HFF-Myc (cell line): ENCODE data around the gene OGFRL1.
"Not testable (repeated sequence)": the region's sequence is repeated elsewhere in the genome, so short reads cannot be mapped to it uniquely, and the experiment has no call there.

Experiments
- DNase-seq: peaks from one replicate; pipeline ENCODE4 v3.0.0-alpha.2; 2011; ENCODE audit warnings: low read depth; ENCODE audit errors: extremely low read depth
- H3K4me3 ChIP-seq: replicated peaks from 2 replicates; pipeline ENCODE4 v1.5.1; 2011; ENCODE audit warnings: low read depth, mild to moderate bottlenecking, control low read depth, low read length
- CTCF ChIP-seq: IDR thresholded peaks from 2 replicates; pipeline ENCODE4 v1.5.1; 2012; ENCODE audit warnings: mild to moderate bottlenecking, low read depth, low read length, control low read depth; ENCODE audit errors: missing control alignments

The OGFRL1 gene

DNA sequence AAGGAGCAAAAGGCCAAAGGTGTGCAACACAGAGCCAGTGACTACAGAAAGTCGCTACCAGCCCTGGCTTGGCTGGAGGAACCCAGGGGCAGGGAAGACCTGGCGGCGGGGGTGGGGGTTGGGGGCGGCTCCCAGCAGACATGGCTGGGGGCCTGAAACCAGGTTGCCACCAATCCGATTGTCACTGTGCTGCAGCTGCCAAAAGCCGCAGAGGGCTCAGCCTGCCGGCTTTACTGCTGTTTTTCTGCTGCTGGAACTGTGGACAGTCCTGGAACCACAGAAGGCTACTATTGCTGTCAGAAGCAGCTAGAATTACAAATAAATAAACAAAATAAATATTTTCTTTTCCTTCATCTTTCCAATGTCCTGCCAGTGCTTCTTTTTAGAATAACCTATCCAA, 25.7 kb upstream of the OGFRL1 start:
- no peak for TF ChIP-seq CTCF
- H3K4me3 ChIP-seq = no peak overlapping the region
- no peak for DNase-seq

DNA sequence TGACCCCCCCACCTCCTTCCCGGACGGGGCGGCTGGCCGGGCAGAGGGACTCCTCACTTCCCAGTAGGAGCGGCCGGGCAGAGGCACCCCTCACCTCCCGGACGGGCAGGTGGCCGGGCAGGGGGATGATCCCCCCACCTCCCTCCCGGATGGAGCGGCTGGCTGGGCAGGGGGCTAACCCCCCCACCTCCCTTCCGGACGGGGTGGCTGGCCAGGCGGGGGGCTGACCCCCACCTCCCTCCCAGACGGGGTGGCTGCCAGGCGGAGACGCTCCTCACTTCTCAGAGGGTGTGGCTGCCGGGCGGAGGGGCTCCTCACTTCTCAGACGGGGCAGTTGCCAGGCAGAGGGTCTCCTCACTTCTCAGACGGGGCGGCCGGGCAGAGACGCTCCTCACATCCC, 22.2 kb upstream of the OGFRL1 start:
- H3K4me3 ChIP-seq, DNase-seq: not testable (repeated sequence)

- no peak overlapping the region for H3K4me3 ChIP-seq
- TF ChIP-seq CTCF = no peak
- DNase-seq = no peak
These were observed 19.7 kb upstream of the OGFRL1 start for GRCh38 chr6:71268735-71269437.

GRCh38 chr6:71277926-71278600, 10.5 kb upstream of the OGFRL1 start:
- no peak overlapping the region for H3K4me3 ChIP-seq
- DNase-seq = no peak
- TF ChIP-seq CTCF = no peak

GRCh38 chr6:71279321-71279720, 9.3 kb upstream of the OGFRL1 start:
- TF ChIP-seq CTCF = no peak
- no peak overlapping the region for H3K4me3 ChIP-seq
- no peak for DNase-seq

DNA sequence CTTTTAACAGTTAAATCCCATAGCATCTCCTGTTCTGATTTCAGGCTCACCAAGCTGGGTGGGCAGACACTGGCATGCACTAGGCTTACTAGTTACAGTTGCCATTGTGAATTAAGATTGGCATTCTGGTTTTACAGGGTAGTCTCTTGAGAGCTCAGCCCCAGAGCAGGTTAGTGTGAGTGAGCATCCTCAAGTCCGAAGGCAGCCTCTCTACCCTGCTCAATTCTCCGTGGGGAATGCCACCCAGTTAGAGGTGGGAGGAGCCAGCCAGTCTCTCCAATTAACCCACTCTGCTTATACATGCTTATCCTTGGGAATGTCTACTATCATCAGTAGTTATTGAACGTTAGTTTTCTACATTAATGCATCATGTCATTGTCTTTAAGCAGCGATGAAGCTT, 8.9 kb upstream of the OGFRL1 start:
- DNase-seq = no peak
- no peak overlapping the region for H3K4me3 ChIP-seq
- TF ChIP-seq CTCF = no peak

- no peak for TF ChIP-seq CTCF
- no peak for DNase-seq
These were observed 7.9 kb upstream of the OGFRL1 start for GRCh38 chr6:71280701-71281100.

More at GRCh38 chr6:71280701-71281100, 7.9 kb upstream of the OGFRL1 start:
- H3K4me3 ChIP-seq = no peak overlapping the region
